NT2/D1 (cell line): Measurements from ENCODE around the gene CRAMP1.

Experiments used
- YY1 ChIP-seq: IDR thresholded peaks from 2 replicates; pipeline ENCODE4 v1.6.1; 2011; ENCODE audit not compliant: insufficient read length, insufficient read depth
- ZNF274 ChIP-seq: IDR thresholded peaks from 2 replicates; pipeline ENCODE4 v1.6.1; 2011; ENCODE audit warnings: mild to moderate bottlenecking, low read depth, low read length

DNA sequence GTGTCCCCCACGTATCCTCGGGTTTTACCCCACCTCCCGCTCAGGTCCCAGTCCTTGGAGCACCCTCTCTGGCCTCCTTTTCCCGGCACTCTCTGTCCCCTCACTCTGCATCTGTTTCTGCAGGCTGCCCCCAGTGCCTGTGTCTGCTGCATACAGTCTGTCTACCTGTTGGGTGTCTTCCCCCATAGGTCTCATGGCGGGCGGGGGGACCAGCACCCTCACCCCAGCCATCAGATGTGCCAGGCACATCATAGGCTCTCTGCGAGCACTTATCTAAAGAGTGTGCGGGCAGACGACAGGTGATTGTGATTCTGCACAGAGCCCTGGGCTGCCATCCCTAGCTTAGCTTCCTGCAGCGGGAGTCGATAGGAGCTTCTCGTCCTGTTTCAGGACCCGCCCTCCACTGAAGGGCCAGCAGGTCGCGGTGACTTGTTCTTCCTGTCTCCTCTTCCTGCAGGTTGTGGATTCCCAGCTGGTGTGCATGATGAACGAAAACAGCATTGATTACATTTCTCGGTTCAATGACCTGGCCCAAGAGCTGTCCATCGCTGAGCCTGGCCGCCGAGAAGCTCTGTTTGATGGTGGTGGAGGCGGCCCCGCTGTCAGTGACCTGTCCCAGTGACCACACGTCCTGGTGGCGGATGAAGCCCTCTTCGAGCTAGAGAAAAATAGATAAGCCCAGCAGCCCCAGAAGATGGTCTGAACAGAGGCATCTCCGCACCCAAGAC, 61.4 kb downstream of the CRAMP1 start:
- no peak for TF ChIP-seq ZNF274
- no peak for TF ChIP-seq YY1
